ENCODE results near the gene SPDYC. TPM values are rescaled to one million over a fixed set of nuclear protein-coding genes. Genes with fewer than 3 reads are reported as not detected.

SPDYC gene
- total RNA-seq = not detected
- not detected for polyA plus RNA-seq
- long read RNA-seq, donor 1 = 0 reads
- long read RNA-seq, donor 2 = 0 reads

GRCh38 chr11:65170058-65170534 lies at the start of gene SPDYC:
TSS of gene SPDYC (plus strand) at chr11:65170233. CDS start at chr11:65171358, 1,125 bp downstream.
- no peaks in the 10 kb centered on the region for H3K36me3 ChIP-seq (ENCODE audit: control insufficient read depth in 1 of 2, insufficient read depth in 2 of 2, low read length in 1 of 2)
- H3K4me1 ChIP-seq (ENCODE audit: control insufficient read depth in 1 of 2, insufficient read depth in 2 of 2, low read length in 2 of 2) = no peaks in the 10 kb centered on the region
- no peak for ATAC-seq (ENCODE audit: low FRiP score)
- WGBS, 2 donors = 91 to 94% methylated on average over 21 of the region's 21 CpGs
- intact Hi-C loops (cut with DNase I) = no loop called here
- no peaks in the 10 kb centered on the region for H3K9me3 ChIP-seq (ENCODE audit: control insufficient read depth, low read length)
- no peak for DNase-seq
- H3K4me3 ChIP-seq (ENCODE audit: low read length in 2 of 2) = no peak within 1 kb of the TSS
- H3K27me3 ChIP-seq (ENCODE audit: control insufficient read depth in 1 of 2, insufficient read depth in 2 of 2, low read length in 1 of 2) = no peaks in the 10 kb centered on the region
- H3K27ac ChIP-seq (ENCODE audit: low read depth in 1 of 2, low read length in 2 of 2) = no peak within 1 kb of the TSS

GRCh38 chr11:65120831-65121230 lies 49.2 kb upstream of the SPDYC start:
- Histone ChIP-seq H3K27me3 (ENCODE audit: control insufficient read depth in 1 of 2, insufficient read depth in 2 of 2, low read length in 1 of 2) (no peaks in the 10 kb centered on the region), H3K9me3 (ENCODE audit: control insufficient read depth, low read length) (no peaks in the 10 kb centered on the region), H3K4me1 (ENCODE audit: control insufficient read depth in 1 of 2, insufficient read depth in 2 of 2, low read length in 2 of 2) (no peaks in the 10 kb centered on the region), H3K36me3 (ENCODE audit: control insufficient read depth in 1 of 2, insufficient read depth in 2 of 2, low read length in 1 of 2) (no peaks in the 10 kb centered on the region), H3K27ac (ENCODE audit: low read depth in 1 of 2, low read length in 2 of 2) (no peak overlapping the region), H3K4me3 (ENCODE audit: low read length in 2 of 2) (peak overlapping the region in 1 of 2 donors; percentile 82)
- DNase-seq (no peak), ATAC-seq (ENCODE audit: low FRiP score) (no peak)
- intact Hi-C loops (cut with DNase I) = loop anchor here in 1 of 2 donors (5.0 kb wide), 1 partner anchor 39 kb away; the partner anchor contains the start of genes CDCA5 and ZFPL1
- WGBS, 2 donors = 83 to 84% methylated on average over 3 of the region's 3 CpGs

- ATAC-seq (ENCODE audit: low FRiP score) (no peak), DNase-seq (peak in 1 of 2 donors; percentile 78)
- Histone ChIP-seq H3K4me3 (ENCODE audit: low read length in 2 of 2) (peak overlapping the region; percentile 72 to 82), H3K4me1 (ENCODE audit: control insufficient read depth in 1 of 2, insufficient read depth in 2 of 2, low read length in 2 of 2) (no peaks in the 10 kb centered on the region), H3K36me3 (ENCODE audit: control insufficient read depth in 1 of 2, insufficient read depth in 2 of 2, low read length in 1 of 2) (no peaks in the 10 kb centered on the region), H3K9me3 (ENCODE audit: control insufficient read depth, low read length) (no peaks in the 10 kb centered on the region), H3K27me3 (ENCODE audit: control insufficient read depth in 1 of 2, insufficient read depth in 2 of 2, low read length in 1 of 2) (no peaks in the 10 kb centered on the region), H3K27ac (ENCODE audit: low read depth in 1 of 2, low read length in 2 of 2) (peak overlapping the region; percentile 83 to 91)
- intact Hi-C loops (cut with DNase I) = loop anchor here in 1 of 2 donors (5.0 kb wide), 1 partner anchor 39 kb away; the partner anchor contains the start of genes CDCA5 and ZFPL1
- 2 to 5% methylated on average over 22 of the region's 22 CpGs for WGBS, 2 donors
These were observed 48.6 kb upstream of the SPDYC start for GRCh38 chr11:65121447-65121864.

GRCh38 chr11:65121865-65122696 lies 48.0 kb upstream of the SPDYC start, which contains the start of the genes FAU and MRPL49:
TSS of gene FAU (minus strand) at chr11:65122134. CDS start at chr11:65121813, 321 bp downstream.
TSS of gene MRPL49 (plus strand) at chr11:65122321. CDS start at chr11:65122347, 26 bp downstream.
- intact Hi-C loops (cut with DNase I) = loop anchor here in 1 of 2 donors (5.0 kb wide), 1 partner anchor 40 kb away; the partner anchor contains the start of genes CDCA5 and ZFPL1
- peak within 1 kb of the TSS; percentile 72 to 82 for H3K4me3 ChIP-seq (ENCODE audit: low read length in 2 of 2)
- no peaks in the 10 kb centered on the region for H3K9me3 ChIP-seq (ENCODE audit: control insufficient read depth, low read length)
- WGBS, 2 donors = 0 to 1% methylated on average over 52 to 64 of the region's 64 CpGs
- no peaks in the 10 kb centered on the region for H3K4me1 ChIP-seq (ENCODE audit: control insufficient read depth in 1 of 2, insufficient read depth in 2 of 2, low read length in 2 of 2)
- no peaks in the 10 kb centered on the region for H3K27me3 ChIP-seq (ENCODE audit: control insufficient read depth in 1 of 2, insufficient read depth in 2 of 2, low read length in 1 of 2)
- H3K36me3 ChIP-seq (ENCODE audit: control insufficient read depth in 1 of 2, insufficient read depth in 2 of 2, low read length in 1 of 2) = peaks cover 0 to 2% of the 10 kb centered on the region in 2 donors
- ATAC-seq (ENCODE audit: low FRiP score) (peak; percentile 94), DNase-seq (peak; percentile 99)
- H3K27ac ChIP-seq (ENCODE audit: low read depth in 1 of 2, low read length in 2 of 2) = peak within 1 kb of the TSS; percentile 83 to 91

GRCh38 chr11:65124480-65125196 lies 45.4 kb upstream of the SPDYC start:
- Histone ChIP-seq H3K27me3 (ENCODE audit: control insufficient read depth in 1 of 2, insufficient read depth in 2 of 2, low read length in 1 of 2) (no peaks in the 10 kb centered on the region), H3K36me3 (ENCODE audit: control insufficient read depth in 1 of 2, insufficient read depth in 2 of 2, low read length in 1 of 2) (peaks cover 6 to 7% of the 10 kb centered on the region in 2 donors), H3K27ac (ENCODE audit: low read depth in 1 of 2, low read length in 2 of 2) (no peak overlapping the region), H3K4me3 (ENCODE audit: low read length in 2 of 2) (no peak overlapping the region), H3K9me3 (ENCODE audit: control insufficient read depth, low read length) (no peaks in the 10 kb centered on the region), H3K4me1 (ENCODE audit: control insufficient read depth in 1 of 2, insufficient read depth in 2 of 2, low read length in 2 of 2) (no peaks in the 10 kb centered on the region)
- DNase-seq (no peak), ATAC-seq (ENCODE audit: low FRiP score) (no peak)
- 90 to 94% methylated on average over 5 of the region's 5 CpGs for WGBS, 2 donors
- intact Hi-C loops (cut with DNase I) = loop anchor here in 1 of 2 donors (5.0 kb wide), 1 partner anchor 42 kb away; the partner anchor contains the start of genes CDCA5 and ZFPL1

- Histone ChIP-seq H3K27me3 (ENCODE audit: control insufficient read depth in 1 of 2, insufficient read depth in 2 of 2, low read length in 1 of 2) (no peaks in the 10 kb centered on the region), H3K27ac (ENCODE audit: low read depth in 1 of 2, low read length in 2 of 2) (no peak overlapping the region), H3K9me3 (ENCODE audit: control insufficient read depth, low read length) (no peaks in the 10 kb centered on the region), H3K4me1 (ENCODE audit: control insufficient read depth in 1 of 2, insufficient read depth in 2 of 2, low read length in 2 of 2) (no peaks in the 10 kb centered on the region), H3K36me3 (ENCODE audit: control insufficient read depth in 1 of 2, insufficient read depth in 2 of 2, low read length in 1 of 2) (peaks cover 7 to 9% of the 10 kb centered on the region in 2 donors), H3K4me3 (ENCODE audit: low read length in 2 of 2) (no peak overlapping the region)
- intact Hi-C loops (cut with DNase I) = no loop called here
- 86% methylated on average over 12 of the region's 12 CpGs for WGBS, 2 donors
- ATAC-seq (ENCODE audit: low FRiP score) (no peak), DNase-seq (no peak)
These were observed 44.6 kb upstream of the SPDYC start for GRCh38 chr11:65125197-65126056.

- 55 to 59% methylated on average over 6 of the region's 6 CpGs for WGBS, 2 donors
- no peak overlapping the region for H3K4me3 ChIP-seq (ENCODE audit: low read length in 2 of 2)
- H3K9me3 ChIP-seq (ENCODE audit: control insufficient read depth, low read length) = no peaks in the 10 kb centered on the region
- H3K27ac ChIP-seq (ENCODE audit: low read depth in 1 of 2, low read length in 2 of 2) = no peak overlapping the region
- DNase-seq = no peak
- intact Hi-C loops (cut with DNase I) = no loop called here
- no peaks in the 10 kb centered on the region for H3K4me1 ChIP-seq (ENCODE audit: control insufficient read depth in 1 of 2, insufficient read depth in 2 of 2, low read length in 2 of 2)
- H3K27me3 ChIP-seq (ENCODE audit: control insufficient read depth in 1 of 2, insufficient read depth in 2 of 2, low read length in 1 of 2) = no peaks in the 10 kb centered on the region
- peaks cover 7 to 17% of the 10 kb centered on the region in 2 donors for H3K36me3 ChIP-seq (ENCODE audit: control insufficient read depth in 1 of 2, insufficient read depth in 2 of 2, low read length in 1 of 2)
- ATAC-seq (ENCODE audit: low FRiP score) = no peak
These were observed 43.3 kb upstream of the SPDYC start for GRCh38 chr11:65126624-65127274.
